HCT116 (cell line): Measurements from ENCODE around the gene HDHD2. TPM values are rescaled to one million over a fixed set of nuclear protein-coding genes. Genes with fewer than 3 reads are reported as not detected.

ENCODE experiments used
- ATAC-seq: fragments of 200-7000 bp; cut with Tn5 transposase; 2 replicates; pipeline ENCODE4 v1.9.1; 2020; ENCODE audit warnings: mild to moderate bottlenecking, moderate library complexity
- BruUV-seq: library from RNA; stranded (reverse); fragments of 400-500 nt; replicated peaks from 2 replicates; lab custom pipeline; 2021; lab: Mats Ljungman, UMichigan
- CTCF ChIA-PET: fragments of 300-600 bp; sonication (Branson Sonifier 250); formaldehyde crosslinking; loops from one replicate; lab custom pipeline; 2021; ENCODE audit warnings: antibody characterized with exemption; lab: Charles Lee
- POLR2A ChIA-PET: fragments of 300-600, 350-600 bp; sonication (Branson Sonifier 250); formaldehyde crosslinking; loops from one replicate; lab custom pipeline; 2021; ENCODE audit warnings: antibody characterized with exemption; lab: Charles Lee
- RAD21 ChIA-PET, 2 experiments: fragments of 300-600 bp; sonication (Branson Sonifier 250); formaldehyde crosslinking; loops; one replicate each; lab custom pipeline; 2023; ENCODE audit warnings: low total read pairs in 2 of 2; ENCODE audit not compliant: uncharacterized antibody in 2 of 2, unreplicated experiment in 2 of 2, low non-redundant PET in 1 of 2; lab: Charles Lee
- DNase-seq: peaks from one replicate; pipeline ENCODE4 v3.0.0-alpha.2; 2010; ENCODE audit warnings: low read depth, low spot score
- H2AFZ ChIP-seq: fragments of 200-600 bp; shearing (Covaris generic), sonication (generic); 2 replicates; pipeline ENCODE4 v1.6.1; 2017; ENCODE audit warnings: low read depth, mixed run types, mixed read lengths, antibody characterized with exemption, low read length; ENCODE audit not compliant: poor library complexity, severe bottlenecking
- H3K27ac ChIP-seq: 2 replicates; pipeline ENCODE4 v1.5.1; 2012; ENCODE audit warnings: low read depth, low read length
- H3K27me3 ChIP-seq: fragments of 200-600 bp; sonication (generic); 2 replicates; pipeline ENCODE4 v1.6.1; 2016; ENCODE audit warnings: mixed run types, low read length, mixed read lengths; ENCODE audit not compliant: insufficient read depth
- H3K36me3 ChIP-seq, 2 experiments: fragments of 200-500 bp in 1 of 2; fragments of 200-600 bp in 1 of 2; sonication (Bioruptor generic) in 1 of 2; sonication (generic) in 1 of 2; 2 replicates each; pipeline versions ENCODE4 v1.5.1 to v1.6.1; 2014 to 2016; ENCODE audit warnings: low read length in 2 of 2, inconsistent platforms in 1 of 2, mixed read lengths in 1 of 2, mixed run types in 1 of 2; ENCODE audit not compliant: insufficient read depth in 2 of 2, control insufficient read depth in 1 of 2
- H3K4me1 ChIP-seq, 2 experiments: fragments of 200-600 bp in 1 of 2; sonication (generic) in 1 of 2; 2 replicates each; pipeline versions ENCODE4 v1.5.1 to v1.6.1; 2012 to 2017; ENCODE audit warnings: low read length in 2 of 2, inconsistent platforms in 1 of 2, mild to moderate bottlenecking in 1 of 2, mixed read lengths in 1 of 2, mixed run types in 1 of 2, moderate library complexity in 1 of 2; ENCODE audit not compliant: insufficient read depth in 2 of 2, control insufficient read depth in 1 of 2
- H3K4me2 ChIP-seq: fragments of 200-600 bp; sonication (generic); 2 replicates; pipeline ENCODE4 v1.6.1; 2017; ENCODE audit warnings: mixed run types, low read length, mixed read lengths
- H3K4me3 ChIP-seq, 2 experiments: fragments of 200-600 bp in 1 of 2; sonication (generic) in 1 of 2; replicated peaks in 1 of 2; 2 replicates each; pipeline ENCODE4 v1.5.1; 2011 to 2016; ENCODE audit warnings: low read length in 2 of 2, control low read depth in 1 of 2, low read depth in 1 of 2, mild to moderate bottlenecking in 1 of 2, mixed read lengths in 1 of 2, mixed run types in 1 of 2
- H3K79me2 ChIP-seq: fragments of 200-600 bp; sonication (generic); 2 replicates; pipeline ENCODE4 v1.6.1; 2017; ENCODE audit warnings: mild to moderate bottlenecking, mixed run types, low read length, moderate library complexity, mixed read lengths; ENCODE audit not compliant: insufficient read depth
- H3K9ac ChIP-seq: fragments of 200-600 bp; sonication (generic); 2 replicates; pipeline ENCODE4 v1.6.1; 2016; ENCODE audit warnings: low read length, mixed read lengths
- H3K9me2 ChIP-seq: fragments of 200-600 bp; sonication (generic), shearing (Covaris generic); 2 replicates; pipeline ENCODE4 v1.6.1; 2017; ENCODE audit warnings: mixed run types, mild to moderate bottlenecking, moderate library complexity; ENCODE audit not compliant: insufficient read depth
- H3K9me3 ChIP-seq, 2 experiments: fragments of 200-500 bp in 1 of 2; fragments of 200-600 bp in 1 of 2; sonication (Bioruptor generic) in 1 of 2; sonication (generic) in 1 of 2; 2 replicates each; pipeline ENCODE4 v1.6.1; 2014 to 2017; ENCODE audit warnings: low read length in 2 of 2, mixed read lengths in 2 of 2, inconsistent platforms in 1 of 2, low read depth in 1 of 2, mild to moderate bottlenecking in 1 of 2, mixed run types in 1 of 2, moderate library complexity in 1 of 2; ENCODE audit not compliant: control insufficient read depth in 1 of 2, insufficient read depth in 1 of 2
- H4K20me1 ChIP-seq: fragments of 200-600 bp; sonication (generic), shearing (Covaris generic); 2 replicates; pipeline ENCODE4 v1.6.1; 2017; ENCODE audit warnings: mixed run types, mild to moderate bottlenecking, moderate library complexity; ENCODE audit not compliant: insufficient read depth
- ATF3 ChIP-seq: IDR thresholded peaks from 2 replicates; pipeline ENCODE4 v1.6.1; 2012
- CBX3 ChIP-seq: IDR thresholded peaks from 2 replicates; pipeline ENCODE4 v1.6.1; 2012; ENCODE audit warnings: low read depth
- CEBPB ChIP-seq: IDR thresholded peaks from 2 replicates; pipeline ENCODE4 v1.6.1; 2012; ENCODE audit warnings: low read depth
- EGR1 ChIP-seq: IDR thresholded peaks from 2 replicates; pipeline ENCODE4 v1.6.1; 2012; ENCODE audit warnings: low read depth
- ELF1 ChIP-seq: IDR thresholded peaks from 2 replicates; pipeline ENCODE4 v1.6.1; 2012; ENCODE audit warnings: low read depth, borderline replicate concordance
- EZH2 ChIP-seq: fragments of 200-600 bp; sonication (generic); IDR thresholded peaks from 2 replicates; pipeline ENCODE4 v1.6.1; 2017; ENCODE audit warnings: antibody characterized with exemption, mixed run types
- EZH2phosphoT487 ChIP-seq: fragments of 200-600 bp; IDR thresholded peaks from 2 replicates; pipeline ENCODE4 v1.6.1; 2018; ENCODE audit warnings: antibody characterized with exemption, borderline replicate concordance
- FOSL1 ChIP-seq: IDR thresholded peaks from 2 replicates; pipeline ENCODE4 v1.6.1; 2012; ENCODE audit warnings: low read depth
- MAX ChIP-seq: IDR thresholded peaks from 2 replicates; pipeline ENCODE4 v1.6.1; 2012
- SIN3A ChIP-seq: IDR thresholded peaks from 2 replicates; pipeline ENCODE4 v1.6.1; 2012; ENCODE audit warnings: low read depth
- SP1 ChIP-seq: IDR thresholded peaks from 2 replicates; pipeline ENCODE4 v1.6.1; 2012; ENCODE audit warnings: low read depth
- SRF ChIP-seq: IDR thresholded peaks from 2 replicates; pipeline ENCODE4 v1.6.1; 2012; ENCODE audit warnings: low read depth
- TCF7L2 ChIP-seq: IDR thresholded peaks from 2 replicates; pipeline ENCODE4 v1.7.0; 2011; ENCODE audit warnings: borderline replicate concordance, inconsistent platforms; ENCODE audit not compliant: insufficient read depth, insufficient read length; ENCODE audit errors: extremely low read depth
- ZBTB33 ChIP-seq: IDR thresholded peaks from 2 replicates; pipeline ENCODE4 v1.6.1; 2011; ENCODE audit warnings: mild to moderate bottlenecking, low read length, moderate library complexity; ENCODE audit not compliant: insufficient replicate concordance; ENCODE audit errors: extremely low read depth
- ZNF274 ChIP-seq: fragments of 200-500 bp; sonication (Bioruptor generic); IDR thresholded peaks from 2 replicates; pipeline ENCODE4 v1.6.1; 2014; ENCODE audit warnings: mild to moderate bottlenecking, low read depth, low read length, inconsistent platforms
- intact Hi-C: fragments of 100-400 bp; cut with micrococcal nuclease; formaldehyde crosslinking; loops from 2 replicates; pipeline ENCODE4 v1.10.0; 2022
- total RNA-seq: library from RNA; stranded (reverse); gene quantifications from one replicate; pipeline ENCODE4 v1.2.1, GENCODE V29; 2021; ENCODE audit not compliant: unreplicated experiment

The HDHD2 gene
- total RNA-seq, 1 experiment from 2014 or later = 29.1 TPM

- H2AFZ ChIP-seq = no peak overlapping the region
Observed at GRCh38 chr18:47108373-47108772, 41.9 kb downstream of the HDHD2 start.

More at GRCh38 chr18:47108373-47108772, 41.9 kb downstream of the HDHD2 start:
- Histone ChIP-seq H3K4me2 (no peak overlapping the region), H3K9ac (no peak overlapping the region), H3K9me3 (no peaks in the 10 kb centered on the region), H3K4me3 (no peak overlapping the region), H3K27ac (no peak overlapping the region), H3K79me2 (no peaks in the 10 kb centered on the region), H4K20me1 (no peaks in the 10 kb centered on the region), H3K4me1 (no peaks in the 10 kb centered on the region), H3K36me3 (peaks cover 6 to 7% of the 10 kb centered on the region in 2 experiments; a peak in 2 of 4 replicates), H3K9me2 (no peaks in the 10 kb centered on the region), H3K27me3 (no peaks in the 10 kb centered on the region)
- intact Hi-C loops = no loop called here
- BruUV-seq = no TSS peak
- POLR2A ChIA-PET = no interaction called here
- no peak for DNase-seq
- ATAC-seq = no peak
- TF ChIP-seq CBX3 = no peak
- TF ChIP-seq ATF3 = no peak
- TF ChIP-seq ZBTB33 = no peak
- TF ChIP-seq MAX = no peak
- TF ChIP-seq CEBPB = no peak
- TF ChIP-seq ELF1 = no peak
- TF ChIP-seq SIN3A = no peak
- TF ChIP-seq EZH2 = no peak
- no peak for TF ChIP-seq ZNF274
- TF ChIP-seq TCF7L2 = no peak
- no peak for TF ChIP-seq SRF
- no peak for TF ChIP-seq SP1
- TF ChIP-seq EZH2phosphoT487 = no peak
- no peak for TF ChIP-seq EGR1
- no peak for TF ChIP-seq FOSL1
- RAD21 ChIA-PET = no interaction called here
- CTCF ChIA-PET = no interaction called here
